SK-N-SH treated with all-trans-retinoic acid at 6 μM for 48 hours (cell line): ENCODE measurements around the gene ERVK3-1.

Experiments used
- GLIS3 ChIP-seq: fragments of 250-450 bp; sonication (Bioruptor Pico); IDR thresholded peaks from 2 replicates; pipeline ENCODE4 v1.5.0; 2020; ENCODE audit warnings: mild to moderate bottlenecking, moderate library complexity
- RARB ChIP-seq: fragments of 250-450 bp; sonication (Bioruptor Pico); IDR thresholded peaks from 2 replicates; pipeline ENCODE4 v1.8.0; 2021; ENCODE audit warnings: mild to moderate bottlenecking, moderate library complexity
- SNAI2 ChIP-seq: fragments of 250-450 bp; sonication (Bioruptor Pico); IDR thresholded peaks from 2 replicates; pipeline ENCODE4 v1.5.0; 2020; ENCODE audit warnings: mild to moderate bottlenecking, moderate library complexity
- TF ChIP-seq, protein P1 (sequence below): fragments of 250-450 bp; sonication (Bioruptor Pico); IDR thresholded peaks from 2 replicates; pipeline ENCODE4 v1.8.0; 2020; ENCODE audit warnings: mild to moderate bottlenecking, moderate library complexity, borderline replicate concordance
- TF ChIP-seq, protein P2 (sequence below): fragments of 250-450 bp; sonication (Bioruptor Pico); IDR thresholded peaks from 2 replicates; pipeline ENCODE4 v1.5.1; 2021; ENCODE audit warnings: mild to moderate bottlenecking, moderate library complexity
- TF ChIP-seq, protein P3 (sequence below): fragments of 250-450 bp; sonication (Bioruptor Pico); IDR thresholded peaks from 2 replicates; pipeline ENCODE4 v1.8.0; 2021; ENCODE audit warnings: low read depth, mild to moderate bottlenecking, moderate library complexity, borderline replicate concordance

DNA sequence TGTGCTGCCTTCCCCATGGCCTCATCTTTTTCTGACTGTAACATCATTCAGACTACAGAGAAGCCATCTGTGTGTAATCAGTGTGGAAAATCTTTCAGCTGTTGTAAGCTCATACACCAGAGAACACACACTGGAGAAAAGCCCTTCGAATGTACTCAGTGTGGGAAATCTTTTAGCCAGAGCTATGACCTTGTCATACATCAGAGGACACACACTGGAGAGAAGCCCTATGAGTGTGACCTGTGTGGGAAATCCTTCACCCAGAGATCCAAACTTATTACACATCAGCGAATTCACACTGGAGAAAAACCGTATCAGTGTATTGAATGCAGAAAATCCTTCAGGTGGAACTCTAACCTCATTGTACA lies 43.6 kb upstream of the ERVK3-1 start:
- TF ChIP-seq RARB: no peak
- TF ChIP-seq, protein P1, sequence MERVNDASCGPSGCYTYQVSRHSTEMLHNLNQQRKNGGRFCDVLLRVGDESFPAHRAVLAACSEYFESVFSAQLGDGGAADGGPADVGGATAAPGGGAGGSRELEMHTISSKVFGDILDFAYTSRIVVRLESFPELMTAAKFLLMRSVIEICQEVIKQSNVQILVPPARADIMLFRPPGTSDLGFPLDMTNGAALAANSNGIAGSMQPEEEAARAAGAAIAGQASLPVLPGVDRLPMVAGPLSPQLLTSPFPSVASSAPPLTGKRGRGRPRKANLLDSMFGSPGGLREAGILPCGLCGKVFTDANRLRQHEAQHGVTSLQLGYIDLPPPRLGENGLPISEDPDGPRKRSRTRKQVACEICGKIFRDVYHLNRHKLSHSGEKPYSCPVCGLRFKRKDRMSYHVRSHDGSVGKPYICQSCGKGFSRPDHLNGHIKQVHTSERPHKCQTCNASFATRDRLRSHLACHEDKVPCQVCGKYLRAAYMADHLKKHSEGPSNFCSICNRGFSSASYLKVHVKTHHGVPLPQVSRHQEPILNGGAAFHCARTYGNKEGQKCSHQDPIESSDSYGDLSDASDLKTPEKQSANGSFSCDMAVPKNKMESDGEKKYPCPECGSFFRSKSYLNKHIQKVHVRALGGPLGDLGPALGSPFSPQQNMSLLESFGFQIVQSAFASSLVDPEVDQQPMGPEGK (CRISPR knock-in tag): no peak
- TF ChIP-seq, protein P2, sequence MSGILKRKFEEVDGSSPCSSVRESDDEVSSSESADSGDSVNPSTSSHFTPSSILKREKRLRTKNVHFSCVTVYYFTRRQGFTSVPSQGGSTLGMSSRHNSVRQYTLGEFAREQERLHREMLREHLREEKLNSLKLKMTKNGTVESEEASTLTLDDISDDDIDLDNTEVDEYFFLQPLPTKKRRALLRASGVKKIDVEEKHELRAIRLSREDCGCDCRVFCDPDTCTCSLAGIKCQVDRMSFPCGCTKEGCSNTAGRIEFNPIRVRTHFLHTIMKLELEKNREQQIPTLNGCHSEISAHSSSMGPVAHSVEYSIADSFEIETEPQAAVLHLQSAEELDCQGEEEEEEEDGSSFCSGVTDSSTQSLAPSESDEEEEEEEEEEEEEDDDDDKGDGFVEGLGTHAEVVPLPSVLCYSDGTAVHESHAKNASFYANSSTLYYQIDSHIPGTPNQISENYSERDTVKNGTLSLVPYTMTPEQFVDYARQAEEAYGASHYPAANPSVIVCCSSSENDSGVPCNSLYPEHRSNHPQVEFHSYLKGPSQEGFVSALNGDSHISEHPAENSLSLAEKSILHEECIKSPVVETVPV (CRISPR knock-in tag): no peak
- no peak for TF ChIP-seq GLIS3 (CRISPR knock-in tag)
- TF ChIP-seq, protein P3, sequence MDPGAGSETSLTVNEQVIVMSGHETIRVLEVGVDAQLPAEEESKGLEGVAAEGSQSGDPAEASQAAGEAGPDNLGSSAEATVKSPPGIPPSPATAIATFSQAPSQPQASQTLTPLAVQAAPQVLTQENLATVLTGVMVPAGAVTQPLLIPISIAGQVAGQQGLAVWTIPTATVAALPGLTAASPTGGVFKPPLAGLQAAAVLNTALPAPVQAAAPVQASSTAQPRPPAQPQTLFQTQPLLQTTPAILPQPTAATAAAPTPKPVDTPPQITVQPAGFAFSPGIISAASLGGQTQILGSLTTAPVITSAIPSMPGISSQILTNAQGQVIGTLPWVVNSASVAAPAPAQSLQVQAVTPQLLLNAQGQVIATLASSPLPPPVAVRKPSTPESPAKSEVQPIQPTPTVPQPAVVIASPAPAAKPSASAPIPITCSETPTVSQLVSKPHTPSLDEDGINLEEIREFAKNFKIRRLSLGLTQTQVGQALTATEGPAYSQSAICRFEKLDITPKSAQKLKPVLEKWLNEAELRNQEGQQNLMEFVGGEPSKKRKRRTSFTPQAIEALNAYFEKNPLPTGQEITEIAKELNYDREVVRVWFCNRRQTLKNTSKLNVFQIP: no peak
- no peak for TF ChIP-seq SNAI2 (CRISPR knock-in tag)
